ENCODE measurements around the gene KLHL22.

DNA sequence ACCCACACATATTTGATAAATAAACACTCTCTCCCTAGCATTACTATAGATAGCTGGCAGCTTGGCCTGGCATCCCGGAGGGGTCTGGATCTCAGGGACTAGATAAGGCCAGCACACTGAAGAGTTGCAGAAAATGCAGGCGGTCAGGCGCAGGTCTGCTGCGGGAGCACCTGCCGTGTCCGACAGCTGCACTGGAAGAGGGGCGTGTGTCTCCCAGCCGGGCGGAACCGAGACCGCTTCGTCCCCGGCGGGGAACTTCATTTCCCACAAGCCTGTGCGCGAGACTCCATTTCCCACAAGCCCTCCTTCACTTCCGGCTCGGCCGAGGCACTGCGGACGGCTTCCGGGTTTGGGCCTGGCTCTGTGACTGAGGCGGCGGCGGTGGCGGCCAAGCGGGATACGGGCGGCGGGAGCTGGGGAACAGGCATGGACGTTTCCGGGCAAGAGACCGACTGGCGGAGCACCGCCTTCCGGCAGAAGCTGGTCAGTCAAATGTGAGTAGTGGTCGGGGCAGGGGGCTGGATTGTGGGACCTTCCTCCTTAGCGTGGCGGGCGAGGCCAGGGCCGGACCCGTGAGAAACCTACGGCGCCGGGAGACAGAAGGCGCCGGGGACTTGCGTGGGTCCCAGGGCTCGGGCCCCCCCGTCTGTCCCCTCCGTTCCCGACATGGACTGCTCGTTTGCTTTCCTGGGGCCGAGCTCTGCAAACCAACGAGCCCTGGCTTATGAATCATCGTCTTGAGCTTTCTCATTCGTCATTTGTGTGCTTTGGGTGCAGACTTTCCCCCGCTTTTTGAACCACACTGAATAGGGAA, 11.9 kb upstream of the KLHL22 start, which contains the start of gene MED15:
- TF ChIP-seq EZH2 (IDR thresholded peaks at IDR 0.05; ENCODE audit: low read length, unreplicated experiment) = no peak
- no peak for TF ChIP-seq CTCF (conservative IDR thresholded peaks at IDR 0.05; ENCODE audit: low read depth, low read length)
- TF ChIP-seq EZH2phosphoT487 (IDR thresholded peaks at IDR 0.05; ENCODE audit: borderline replicate concordance, low read length) = no peak

Data from PC-3 (cell line).